DND-41 (cell line): ENCODE data around the gene TGFBR3L.
"Not testable (repeated sequence)": the region's sequence is repeated elsewhere in the genome, so short reads cannot be mapped to it uniquely, and the experiment has no call there.

Experiments used
- ATAC-seq: fragments of 200-7000 bp; cut with Tn5 transposase; 3 replicates; pipeline ENCODE4 v1.9.1; 2021; ENCODE audit warnings: low read depth; ENCODE audit not compliant: insufficient read depth
- DNase-seq: peaks from one replicate; pipeline ENCODE4 v3.0.0-alpha.2; 2020
- H2AFZ ChIP-seq: 2 replicates; pipeline ENCODE4 v1.6.0; 2012; ENCODE audit warnings: low read depth, low read length
- H3K27ac ChIP-seq: 2 replicates; pipeline ENCODE4 v1.5.1; 2012; ENCODE audit warnings: low read length, inconsistent platforms
- H3K27me3 ChIP-seq: fragments of 200-600 bp; sonication (generic); 2 replicates; pipeline ENCODE4 v1.6.0; 2012; ENCODE audit warnings: low read length, mild to moderate bottlenecking, inconsistent platforms; ENCODE audit not compliant: insufficient read depth, poor library complexity
- H3K36me3 ChIP-seq: 2 replicates; pipeline ENCODE4 v1.5.1; 2012; ENCODE audit warnings: low read length, inconsistent platforms; ENCODE audit not compliant: insufficient read depth
- H3K4me1 ChIP-seq: 2 replicates; pipeline ENCODE4 v1.5.1; 2012; ENCODE audit warnings: mild to moderate bottlenecking, low read length; ENCODE audit not compliant: insufficient read depth
- H3K4me2 ChIP-seq: 2 replicates; pipeline ENCODE4 v1.6.0; 2012; ENCODE audit warnings: mild to moderate bottlenecking, moderate library complexity, low read length, inconsistent platforms; ENCODE audit not compliant: insufficient read depth
- H3K4me3 ChIP-seq, 2 experiments: fragments of 200-600 bp in 1 of 2; shearing (Covaris generic) in 1 of 2; 2 replicates each; pipeline ENCODE4 v1.5.1; 2012 to 2016; ENCODE audit warnings: inconsistent platforms in 2 of 2, low read length in 2 of 2, mild to moderate bottlenecking in 2 of 2, low read depth in 1 of 2, moderate library complexity in 1 of 2
- H3K79me2 ChIP-seq: 2 replicates; pipeline ENCODE4 v1.6.0; 2012; ENCODE audit warnings: low read length, inconsistent platforms; ENCODE audit not compliant: insufficient read depth
- H3K9ac ChIP-seq: 2 replicates; pipeline ENCODE4 v1.6.0; 2012; ENCODE audit warnings: low read depth, mild to moderate bottlenecking, inconsistent platforms, low read length, moderate library complexity
- H3K9me3 ChIP-seq: 2 replicates; pipeline ENCODE4 v1.5.1; 2012; ENCODE audit warnings: low read length, moderate library complexity, mild to moderate bottlenecking, inconsistent platforms; ENCODE audit not compliant: insufficient read depth, severe bottlenecking
- H4K20me1 ChIP-seq: 2 replicates; pipeline ENCODE4 v1.6.0; 2012; ENCODE audit warnings: low read length; ENCODE audit not compliant: insufficient read depth
- CTCF ChIP-seq: IDR thresholded peaks from 2 replicates; pipeline ENCODE4 v1.5.1; 2012; ENCODE audit warnings: borderline replicate concordance, low read length, moderate library complexity, mild to moderate bottlenecking; ENCODE audit not compliant: poor library complexity, severe bottlenecking; ENCODE audit errors: extremely low read depth
- EZH2 ChIP-seq: IDR thresholded peaks from 3 replicates; pipeline ENCODE4 v1.6.1; 2012; ENCODE audit warnings: borderline replicate concordance, low read depth, mild to moderate bottlenecking, moderate library complexity, low read length, inconsistent platforms; ENCODE audit not compliant: severe bottlenecking

The TGFBR3L gene

GRCh38 chr19:7953060-7953459 lies 38.4 kb downstream of the TGFBR3L start:
- no peaks in the 10 kb centered on the region for H4K20me1 ChIP-seq
- H3K36me3 ChIP-seq: 0 out of 2 replicates have a peak, but pooled peaks cover under 1% of the 10 kb centered on the region
- H3K9me3 ChIP-seq: no peaks in the 10 kb centered on the region
- DNase-seq: no peak
- no peak for TF ChIP-seq EZH2
- TF ChIP-seq CTCF: no peak
- ATAC-seq: no peak
- H3K4me1 ChIP-seq: no peaks in the 10 kb centered on the region
- H3K79me2 ChIP-seq: no peaks in the 10 kb centered on the region
- H3K4me2 ChIP-seq: no peak overlapping the region
- no peak overlapping the region for H3K27ac ChIP-seq
- H2AFZ ChIP-seq: no peak overlapping the region
- no peak overlapping the region for H3K9ac ChIP-seq
- no peak overlapping the region for H3K4me3 ChIP-seq
- H3K27me3 ChIP-seq: no peaks in the 10 kb centered on the region

- ATAC-seq (no peak), DNase-seq (no peak)
- no peaks in the 10 kb centered on the region for H3K27me3 ChIP-seq
- no peaks in the 10 kb centered on the region for H3K9me3 ChIP-seq
- H3K9ac ChIP-seq: no peak overlapping the region
- no peaks in the 10 kb centered on the region; the same call in 1 of the 2 replicates for H4K20me1 ChIP-seq
- no peaks in the 10 kb centered on the region for H3K4me1 ChIP-seq
- no peak overlapping the region for H2AFZ ChIP-seq
- no peak overlapping the region for H3K4me3 ChIP-seq
- no peak overlapping the region for H3K4me2 ChIP-seq
- no peak for TF ChIP-seq CTCF
- no peak for TF ChIP-seq EZH2
- H3K36me3 ChIP-seq: peaks cover 5% of the 10 kb centered on the region; the same call in 1 of the 2 replicates
- H3K27ac ChIP-seq: no peak overlapping the region
- H3K79me2 ChIP-seq: no peaks in the 10 kb centered on the region
Measured at GRCh38 chr19:7953576-7953975, 38.9 kb downstream of the TGFBR3L start.

GRCh38 chr19:7955696-7956095 lies 41.1 kb downstream of the TGFBR3L start:
- Histone ChIP-seq H3K9ac (no peak overlapping the region), H3K4me3 (no peak overlapping the region), H3K27ac (no peak overlapping the region), H3K9me3 (no peaks in the 10 kb centered on the region), H3K4me2 (no peak overlapping the region), H3K36me3 (peaks cover 18% of the 10 kb centered on the region), H3K79me2 (no peaks in the 10 kb centered on the region), H3K4me1 (no peaks in the 10 kb centered on the region), H3K27me3 (no peaks in the 10 kb centered on the region), H2AFZ (no peak overlapping the region), H4K20me1 (peaks cover 6% of the 10 kb centered on the region; the same call in 1 of the 2 replicates)
- ATAC-seq: no peak
- TF ChIP-seq CTCF (no peak), EZH2 (no peak)
- no peak for DNase-seq

GRCh38 chr19:7959211-7959610 lies 44.6 kb downstream of the TGFBR3L start:
- H3K36me3 ChIP-seq: peaks cover 50% of the 10 kb centered on the region
- H3K79me2 ChIP-seq: no peaks in the 10 kb centered on the region
- DNase-seq (no peak), ATAC-seq (no peak)
- TF ChIP-seq EZH2 (no peak), CTCF (no peak)
- no peak overlapping the region for H3K4me3 ChIP-seq
- no peak overlapping the region for H3K27ac ChIP-seq
- no peak overlapping the region for H3K9ac ChIP-seq
- peaks cover 8% of the 10 kb centered on the region; the same call in 1 of the 2 replicates for H4K20me1 ChIP-seq
- no peaks in the 10 kb centered on the region for H3K27me3 ChIP-seq
- no peak overlapping the region for H2AFZ ChIP-seq
- no peak overlapping the region for H3K4me2 ChIP-seq
- no peaks in the 10 kb centered on the region for H3K4me1 ChIP-seq
- H3K9me3 ChIP-seq: no peaks in the 10 kb centered on the region

- not testable (repeated sequence) for DNase-seq, H3K4me2 ChIP-seq, ATAC-seq, H3K4me3 ChIP-seq, H3K27me3 ChIP-seq, H3K79me2 ChIP-seq, H3K27ac ChIP-seq, H2AFZ ChIP-seq, H3K9me3 ChIP-seq, H3K4me1 ChIP-seq, H3K9ac ChIP-seq
- Histone ChIP-seq H4K20me1 (peaks cover 15% of the 10 kb centered on the region; the same call in 1 of the 2 replicates), H3K36me3 (peaks cover 68% of the 10 kb centered on the region)
Measured at GRCh38 chr19:7961082-7961481, 46.5 kb downstream of the TGFBR3L start.
